Measurements from ENCODE around the gene TNFAIP3. TPM values are rescaled to one million over a fixed set of nuclear protein-coding genes. Genes with fewer than 3 reads are reported as not detected.

Gene TNFAIP3
- total RNA-seq, 4 donors from 2014 or later, result 5.9 to 7.8 (median 7.3) TPM

DNA sequence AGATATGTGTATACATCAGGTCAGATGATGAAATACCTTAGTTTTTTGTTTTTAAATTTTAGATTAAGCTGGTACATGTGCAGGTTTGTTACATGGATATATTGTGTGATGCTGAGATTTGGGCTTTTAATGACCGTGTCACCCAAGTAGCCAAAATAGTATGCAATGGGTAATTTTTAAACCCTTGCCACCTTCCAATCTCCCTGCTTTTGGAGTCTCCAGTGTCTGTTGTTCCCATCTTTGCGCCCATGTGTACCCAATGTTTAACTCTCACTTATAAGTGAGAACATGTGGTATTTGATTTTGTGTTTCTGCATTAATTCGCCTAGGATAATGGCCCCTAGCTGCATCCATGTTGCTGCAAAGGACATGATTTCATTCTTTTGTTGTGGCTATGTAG is 45.8 kb downstream of the TNFAIP3 start:
- Histone ChIP-seq H3K27ac (no peak overlapping the region), H3K9me3 (no peaks in the 10 kb centered on the region), H3K4me3 (replicated peaks in 1 of 3) (no peak overlapping the region), H3K4me1 (peaks cover 0 to 3% of the 10 kb centered on the region in 2 donors), H3K36me3 (no peaks in the 10 kb centered on the region), H3K27me3 (no peaks in the 10 kb centered on the region)
- WGBS, 2 donors, result 93 to 98% methylated on average over 3 of the region's 3 CpGs
- no peak for DNase-seq
- no peak for TF ChIP-seq POLR2A (IDR thresholded peaks at IDR 0.05)
- intact Hi-C loops (cut with DNase I), result no loop called here

DNA sequence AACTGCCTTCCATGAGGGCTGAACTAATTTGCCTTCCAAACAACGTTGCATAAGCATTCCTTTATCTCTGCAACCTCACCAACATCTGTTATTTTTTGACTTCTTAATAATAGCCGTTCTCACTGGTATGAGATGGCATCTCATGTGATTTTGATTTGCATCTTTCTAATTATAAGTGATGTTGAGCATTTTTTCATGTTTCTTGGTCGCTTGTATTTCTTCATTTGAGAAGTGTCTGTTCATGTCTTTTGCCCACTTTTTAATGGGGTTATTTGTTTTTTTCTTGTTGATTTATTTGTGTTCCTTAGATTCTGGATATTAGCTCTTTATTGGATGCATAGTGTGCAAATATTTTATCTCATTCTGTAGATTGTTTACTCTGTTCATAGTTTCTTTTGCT is 46.4 kb downstream of the TNFAIP3 start:
- Histone ChIP-seq H3K9me3 (no peaks in the 10 kb centered on the region), H3K27ac (no peak overlapping the region), H3K4me1 (peaks cover 0 to 3% of the 10 kb centered on the region in 2 donors), H3K36me3 (no peaks in the 10 kb centered on the region), H3K4me3 (replicated peaks in 1 of 3) (no peak overlapping the region), H3K27me3 (no peaks in the 10 kb centered on the region)
- no peak for DNase-seq
- WGBS, 2 donors, result 83 to 93% methylated on average over 3 of the region's 3 CpGs
- TF ChIP-seq, protein P1, sequence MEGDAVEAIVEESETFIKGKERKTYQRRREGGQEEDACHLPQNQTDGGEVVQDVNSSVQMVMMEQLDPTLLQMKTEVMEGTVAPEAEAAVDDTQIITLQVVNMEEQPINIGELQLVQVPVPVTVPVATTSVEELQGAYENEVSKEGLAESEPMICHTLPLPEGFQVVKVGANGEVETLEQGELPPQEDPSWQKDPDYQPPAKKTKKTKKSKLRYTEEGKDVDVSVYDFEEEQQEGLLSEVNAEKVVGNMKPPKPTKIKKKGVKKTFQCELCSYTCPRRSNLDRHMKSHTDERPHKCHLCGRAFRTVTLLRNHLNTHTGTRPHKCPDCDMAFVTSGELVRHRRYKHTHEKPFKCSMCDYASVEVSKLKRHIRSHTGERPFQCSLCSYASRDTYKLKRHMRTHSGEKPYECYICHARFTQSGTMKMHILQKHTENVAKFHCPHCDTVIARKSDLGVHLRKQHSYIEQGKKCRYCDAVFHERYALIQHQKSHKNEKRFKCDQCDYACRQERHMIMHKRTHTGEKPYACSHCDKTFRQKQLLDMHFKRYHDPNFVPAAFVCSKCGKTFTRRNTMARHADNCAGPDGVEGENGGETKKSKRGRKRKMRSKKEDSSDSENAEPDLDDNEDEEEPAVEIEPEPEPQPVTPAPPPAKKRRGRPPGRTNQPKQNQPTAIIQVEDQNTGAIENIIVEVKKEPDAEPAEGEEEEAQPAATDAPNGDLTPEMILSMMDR (IDR thresholded peaks at IDR 0.05), result no peak
- TF ChIP-seq POLR2A (IDR thresholded peaks at IDR 0.05), result no peak
- intact Hi-C loops (cut with DNase I), result no loop called here

DNA sequence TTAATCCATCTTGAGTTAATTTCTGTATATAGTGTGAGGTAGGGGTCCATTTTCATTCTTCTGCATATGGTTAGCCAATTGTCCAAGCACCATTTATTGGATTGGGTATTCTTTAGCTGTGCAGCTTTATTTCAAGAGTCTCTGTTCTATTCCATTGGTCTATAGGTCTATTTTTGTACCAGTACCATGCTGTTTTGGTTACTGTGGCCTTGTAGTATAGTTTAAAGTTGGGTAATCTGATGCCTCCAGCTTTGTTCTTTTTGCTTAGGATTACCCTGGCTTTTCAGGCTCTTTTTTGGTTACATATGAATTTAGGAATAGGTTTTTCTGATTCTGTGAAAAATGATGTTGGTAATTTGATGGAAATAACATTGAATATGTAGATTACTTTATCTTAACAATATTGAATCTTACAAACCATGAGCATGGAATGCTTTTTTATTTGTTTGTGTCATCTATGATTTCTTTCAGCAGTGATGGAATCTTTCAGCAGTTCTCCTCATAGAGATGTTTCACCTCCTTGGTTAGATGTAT is 47.0 kb downstream of the TNFAIP3 start:
- Histone ChIP-seq H3K4me1 (peaks cover 0 to 3% of the 10 kb centered on the region in 2 donors), H3K27ac (no peak overlapping the region), H3K4me3 (replicated peaks in 1 of 3) (no peak overlapping the region), H3K9me3 (no peaks in the 10 kb centered on the region), H3K36me3 (no peaks in the 10 kb centered on the region), H3K27me3 (no peaks in the 10 kb centered on the region)
- intact Hi-C loops (cut with DNase I), result no loop called here
- TF ChIP-seq, protein P1 (IDR thresholded peaks at IDR 0.05), result no peak
- TF ChIP-seq POLR2A (IDR thresholded peaks at IDR 0.05), result no peak
- DNase-seq, result no peak

DNA sequence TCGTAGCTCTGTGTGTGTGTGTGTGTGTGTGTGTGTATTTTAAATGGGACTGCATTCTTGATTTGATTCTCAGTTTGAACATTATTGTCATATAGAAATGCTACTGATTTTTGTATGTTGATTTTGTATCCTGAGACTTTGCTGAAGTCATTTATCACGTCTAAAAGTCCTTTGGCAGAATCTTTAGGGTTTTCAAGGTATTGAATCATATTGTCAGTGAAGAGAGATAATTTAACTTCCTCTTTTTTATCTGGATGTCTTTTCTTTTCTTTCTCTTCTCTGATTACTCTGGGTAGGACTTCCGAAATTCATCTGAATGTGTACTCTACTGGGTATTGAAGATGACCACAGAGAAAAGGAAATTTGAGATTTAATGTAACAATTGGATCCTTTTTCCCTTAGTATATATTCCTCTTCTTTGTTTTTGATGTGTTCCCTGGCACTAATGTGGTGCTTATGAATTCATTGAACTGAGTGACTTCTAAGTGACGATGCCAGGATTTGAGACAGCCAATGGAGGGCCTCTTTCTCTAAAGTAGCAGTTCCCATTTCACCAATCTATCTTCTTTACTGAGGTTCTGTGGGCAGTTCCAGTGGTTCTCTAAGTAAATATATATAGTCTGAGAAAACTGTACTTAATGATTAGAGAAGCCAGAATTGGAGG is 47.6 kb downstream of the TNFAIP3 start:
- Histone ChIP-seq H3K36me3 (no peaks in the 10 kb centered on the region), H3K9me3 (no peaks in the 10 kb centered on the region), H3K27ac (no peak overlapping the region), H3K4me1 (peaks cover 0 to 4% of the 10 kb centered on the region in 2 donors), H3K27me3 (no peaks in the 10 kb centered on the region), H3K4me3 (replicated peaks in 1 of 3) (no peak overlapping the region)
- intact Hi-C loops (cut with DNase I), result no loop called here
- WGBS, 2 donors, result 60 to 66% methylated on average over 4 of the region's 4 CpGs
- TF ChIP-seq POLR2A (IDR thresholded peaks at IDR 0.05), result no peak
- TF ChIP-seq, protein P1 (IDR thresholded peaks at IDR 0.05), result no peak
- DNase-seq, result peak in 1 of 2 donors; percentile 15

DNA sequence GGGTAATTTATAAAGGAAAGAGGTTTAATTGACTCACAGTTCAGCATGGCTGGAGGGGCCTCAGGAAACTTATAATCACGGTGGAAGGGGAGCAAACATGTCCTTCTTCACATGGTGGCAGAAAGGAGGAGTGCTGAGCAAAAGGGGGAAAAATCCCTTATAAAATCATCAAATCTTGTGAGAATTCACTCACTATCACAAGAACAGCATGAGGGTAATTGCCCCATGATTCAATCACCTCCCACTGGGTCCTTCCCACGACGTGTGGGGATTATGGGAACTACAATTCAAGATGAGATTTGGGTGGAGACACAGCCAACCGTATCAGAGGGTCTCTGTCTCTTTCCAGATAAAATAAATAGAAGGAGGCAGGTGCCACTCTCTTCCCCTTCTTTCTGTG is 48.7 kb downstream of the TNFAIP3 start:
- DNase-seq, result no peak
- TF ChIP-seq, protein P1 (IDR thresholded peaks at IDR 0.05), result no peak
- TF ChIP-seq POLR2A (IDR thresholded peaks at IDR 0.05), result no peak
- Histone ChIP-seq H3K4me3 (replicated peaks in 1 of 3) (no peak overlapping the region), H3K27ac (no peak overlapping the region), H3K27me3 (no peaks in the 10 kb centered on the region), H3K9me3 (no peaks in the 10 kb centered on the region), H3K36me3 (no peaks in the 10 kb centered on the region), H3K4me1 (peaks cover 0 to 8% of the 10 kb centered on the region in 2 donors)
- WGBS, 2 donors, result 76 to 78% methylated on average over 4 of the region's 4 CpGs
- intact Hi-C loops (cut with DNase I), result no loop called here

Measured in thyroid gland (tissue), 4 donors.